ENCODE measurements around the gene POLR2F.

DNA sequence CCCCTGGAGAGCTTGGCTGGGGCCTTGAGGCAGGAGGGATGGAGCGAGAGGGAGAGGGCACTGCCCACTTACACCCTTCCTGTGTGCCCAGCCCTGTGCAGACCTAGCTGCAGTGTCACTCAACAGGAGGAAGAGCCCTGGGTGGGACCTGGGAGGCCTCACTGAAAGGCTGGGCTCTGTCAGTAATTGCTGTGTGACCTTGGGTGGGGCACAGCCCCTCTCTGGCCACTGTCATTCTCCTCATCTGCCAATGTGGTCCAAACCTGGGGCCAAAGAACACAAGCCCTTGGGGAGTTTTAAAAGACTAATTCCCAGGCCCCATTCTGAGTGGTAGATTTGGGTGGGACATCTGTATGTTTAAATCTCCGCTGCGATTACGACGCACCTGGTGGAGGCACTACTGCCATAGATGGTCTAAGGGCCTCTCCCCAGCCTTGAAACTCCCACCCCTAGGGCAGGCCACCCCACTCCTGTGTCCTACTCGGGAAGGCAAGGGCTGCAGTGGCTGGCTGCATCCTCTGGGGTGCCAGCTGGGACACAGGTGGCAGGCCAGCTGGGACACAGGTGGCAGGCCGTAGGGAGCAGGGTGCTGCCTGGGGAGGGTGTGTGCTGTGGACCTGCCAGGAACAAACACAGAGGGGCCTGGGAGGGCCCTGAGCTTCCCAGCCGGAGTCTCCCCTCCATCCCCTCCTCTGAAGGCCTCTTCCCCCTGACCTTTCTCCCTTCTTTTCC lies 43.2 kb downstream of the POLR2F start:
- TF ChIP-seq MAX (IDR thresholded peaks at IDR 0.05) (no peak), EP300 (IDR thresholded peaks at IDR 0.05; ENCODE audit: borderline replicate concordance) (no peak), CREB1 (IDR thresholded peaks at IDR 0.05; ENCODE audit: low read depth) (no peak), USF1 (IDR thresholded peaks at IDR 0.05) (no peak), REST (IDR thresholded peaks at IDR 0.05; ENCODE audit: low read depth) (no peak), TAF1 (IDR thresholded peaks at IDR 0.05; ENCODE audit: low read depth) (no peak), CEBPB (IDR thresholded peaks at IDR 0.05) (no peak), NFIC (IDR thresholded peaks at IDR 0.05) (no peak)

All from Ishikawa (cell line).